ENCODE results near the gene SWT1.

Gene SWT1

DNA sequence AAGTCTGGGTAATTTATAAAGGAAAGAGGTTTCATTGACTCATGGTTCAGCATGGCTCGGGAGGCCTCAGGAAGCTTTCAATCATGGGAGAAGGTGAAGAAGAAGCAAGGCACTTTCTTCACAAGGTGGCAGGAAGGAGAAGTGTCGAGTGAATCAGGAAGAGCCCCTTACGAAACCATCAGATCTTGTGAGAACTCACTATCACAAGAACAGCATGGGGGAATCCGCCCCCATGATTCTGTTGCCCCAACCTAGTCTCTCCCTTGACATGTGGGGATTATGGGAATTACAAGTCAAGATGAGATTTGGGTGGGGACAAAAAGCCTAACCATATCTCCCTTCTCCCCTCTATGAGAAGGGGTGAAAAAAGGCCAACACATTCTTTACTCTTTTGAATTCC lies 171.3 kb downstream of the SWT1 start:
- DNase-seq, result no peak

DNA sequence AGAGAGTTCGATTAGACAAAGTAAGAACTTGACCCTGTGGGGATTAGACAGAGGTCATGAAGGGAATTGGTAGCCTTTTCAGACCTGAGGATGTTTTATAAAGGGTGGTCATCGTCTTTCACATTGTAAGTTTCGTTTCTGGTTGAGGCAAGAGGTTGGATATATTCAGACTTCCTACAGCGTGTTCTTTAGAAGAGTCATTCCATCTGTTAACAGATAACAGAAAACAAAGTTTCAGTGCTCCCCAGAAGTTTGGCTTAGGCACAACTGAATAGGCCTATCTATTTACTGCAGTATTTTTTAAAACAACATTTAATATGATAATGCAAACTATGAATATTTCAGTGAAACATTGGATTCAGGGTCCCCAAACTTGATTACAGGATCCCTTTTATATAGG lies 177.2 kb downstream of the SWT1 start:
- no peak for DNase-seq

- no peak for DNase-seq
Observed at GRCh38 chr1:185337246-185337645, 180.3 kb downstream of the SWT1 start.

DNA sequence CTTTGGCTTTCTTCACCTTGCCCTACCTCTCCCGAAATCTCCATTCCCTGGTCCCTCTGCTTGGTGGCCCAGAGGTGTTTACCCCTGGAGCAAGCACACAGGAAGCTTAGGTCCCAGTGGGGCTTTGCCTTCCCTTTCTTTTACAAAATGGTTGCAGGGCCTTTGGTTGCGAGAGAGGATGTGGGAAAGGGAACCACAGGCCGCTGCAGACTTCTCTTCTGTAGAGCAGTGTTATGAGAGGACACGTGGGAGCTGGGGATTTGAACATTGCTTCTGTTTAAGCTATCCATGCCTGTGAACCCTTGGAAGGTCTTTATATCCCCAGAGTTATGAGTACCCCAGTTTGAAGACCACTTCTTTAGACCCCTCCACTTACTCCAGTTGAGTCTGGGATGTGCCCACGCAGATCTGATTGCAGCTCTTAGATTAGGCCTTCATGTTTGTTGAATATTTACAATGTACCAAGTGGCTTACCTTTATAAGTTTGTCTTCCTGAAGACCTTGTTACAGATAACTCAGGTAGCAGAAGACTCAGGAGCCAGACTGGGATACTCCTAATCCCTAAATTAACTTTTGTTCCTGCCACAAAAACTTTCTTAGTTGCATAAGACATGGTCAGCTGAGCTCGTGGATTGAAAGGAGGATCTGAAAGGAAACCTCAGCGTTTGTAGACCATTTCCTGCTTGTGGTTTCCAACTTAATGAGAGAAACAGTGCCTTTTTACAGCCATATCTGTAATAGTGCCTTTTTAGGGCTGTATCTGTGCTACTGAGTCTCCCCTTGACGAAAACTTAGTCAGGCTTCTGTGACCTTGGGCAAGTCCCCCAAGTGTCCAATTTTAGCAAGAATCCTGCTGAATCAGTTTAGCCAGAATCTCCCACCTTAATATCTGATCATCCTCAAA lies 182.0 kb downstream of the SWT1 start:
- no peak for DNase-seq

DNA sequence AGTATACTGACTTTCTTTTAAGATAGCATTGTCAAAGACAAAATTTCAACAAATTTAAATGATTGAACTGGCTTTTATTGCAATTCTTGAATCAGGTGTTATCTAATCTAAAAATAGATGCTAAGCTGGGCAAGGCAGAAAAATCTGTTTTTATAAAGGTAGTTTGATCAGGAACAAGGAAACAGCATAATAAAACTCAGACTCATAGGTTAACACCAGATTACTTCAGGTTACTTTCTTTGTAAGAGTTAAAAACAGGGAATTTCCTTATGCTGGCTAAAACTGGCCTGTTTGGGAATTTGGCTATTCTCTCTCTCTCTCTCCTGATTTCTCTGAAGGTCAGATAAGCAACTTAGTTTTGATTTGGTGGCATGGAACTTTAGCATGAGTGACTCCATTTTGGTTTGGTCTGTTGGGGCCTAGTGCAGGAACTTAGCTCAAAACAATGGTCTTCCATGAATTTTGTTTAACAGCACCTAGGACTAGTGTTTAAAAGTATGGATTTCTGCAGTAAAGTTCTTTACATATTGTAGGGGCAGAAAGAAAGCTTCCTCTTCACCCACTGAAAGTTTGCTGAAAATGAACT lies 184.3 kb downstream of the SWT1 start:
- DNase-seq, result no peak
